Fibroblast of lung (primary cell): ENCODE results near the gene LIN37. TPM values are rescaled to one million over a fixed set of nuclear protein-coding genes. Genes with fewer than 3 reads are reported as not detected.
A peak's percentile ranks its signal among the peaks of the same experiment; 100 is the strongest.

Source experiments
- DNase-seq, 2 donors: peaks; one replicate each; pipeline versions ENCODE4 v3.0.0 to v3.0.0-alpha.2; 2010; ENCODE audit warnings: low read depth in 2 of 2
- H2AFZ ChIP-seq: 2 replicates; pipeline ENCODE4 v1.5.1; 2012; ENCODE audit warnings: low read length, control low read depth, inconsistent platforms
- H3K27ac ChIP-seq: 2 replicates; pipeline ENCODE4 v1.5.1; 2011; ENCODE audit warnings: low read length, control low read depth; ENCODE audit not compliant: insufficient read depth
- H3K27me3 ChIP-seq: 2 replicates; pipeline ENCODE4 v1.5.1; 2011; ENCODE audit warnings: mild to moderate bottlenecking, low read length; ENCODE audit not compliant: control insufficient read depth, insufficient read depth
- H3K36me3 ChIP-seq: 2 replicates; pipeline ENCODE4 v1.5.1; 2011; ENCODE audit warnings: low read length; ENCODE audit not compliant: control insufficient read depth, insufficient read depth
- H3K4me1 ChIP-seq: 2 replicates; pipeline ENCODE4 v1.5.1; 2011; ENCODE audit warnings: low read length; ENCODE audit not compliant: control insufficient read depth, insufficient read depth; ENCODE audit errors: extremely low read depth
- H3K4me2 ChIP-seq: 2 replicates; pipeline ENCODE4 v1.5.1; 2011; ENCODE audit warnings: low read length, control low read depth; ENCODE audit not compliant: insufficient read depth; ENCODE audit errors: extremely low read depth
- H3K4me3 ChIP-seq, 4 experiments: fragments of 200-600 bp in 1 of 4; sonication (generic) in 1 of 4; replicated peaks in 1 of 4; 2 replicates each; pipeline ENCODE4 v1.5.1; 2011 to 2016; ENCODE audit warnings: low read length in 4 of 4, low read depth in 3 of 4, mild to moderate bottlenecking in 3 of 4, control low read depth in 2 of 4, inconsistent platforms in 1 of 4, mixed read lengths in 1 of 4; ENCODE audit not compliant: insufficient read depth in 1 of 4; ENCODE audit errors: control extremely low read depth in 1 of 4
- H3K79me2 ChIP-seq: 2 replicates; pipeline ENCODE4 v1.5.1; 2012; ENCODE audit warnings: mild to moderate bottlenecking, low read length, inconsistent platforms; ENCODE audit not compliant: control insufficient read depth, insufficient read depth
- H3K9ac ChIP-seq: 2 replicates; pipeline ENCODE4 v1.5.1; 2011; ENCODE audit warnings: mild to moderate bottlenecking, low read length, control low read depth; ENCODE audit not compliant: insufficient read depth
- H3K9me3 ChIP-seq: 2 replicates; pipeline ENCODE4 v1.5.1; 2012; ENCODE audit warnings: low read depth, low read length; ENCODE audit not compliant: control insufficient read depth, insufficient read depth
- H4K20me1 ChIP-seq: 2 replicates; pipeline ENCODE4 v1.5.1; 2011; ENCODE audit warnings: low read length; ENCODE audit not compliant: control insufficient read depth, insufficient read depth; ENCODE audit errors: extremely low read depth
- CTCF ChIP-seq, 2 donors: IDR thresholded peaks in 1 of 2; conservative IDR thresholded peaks in 1 of 2; 1 replicate in 1 of 2; 2 replicates in 1 of 2; pipeline ENCODE4 v1.5.1; 2011 to 2012; ENCODE audit warnings: low read length in 2 of 2, control low read depth in 1 of 2, inconsistent platforms in 1 of 2, low read depth in 1 of 2, mild to moderate bottlenecking in 1 of 2
- EZH2 ChIP-seq: IDR thresholded peaks from 2 replicates; pipeline ENCODE4 v1.5.1; 2012; ENCODE audit warnings: low read length, control low read depth, mild to moderate bottlenecking; ENCODE audit errors: missing control alignments
- polyA plus RNA-seq, 2 donors: library from polyadenylated mRNA; depleted of rRNA in 1 of 2; stranded (reverse) in 1 of 2; unstranded in 1 of 2; fragments of >200 nt; gene quantifications; 2 replicates each; pipeline ENCODE4 v1.2.1, GENCODE V29; 2011 to 2012; ENCODE audit warnings: missing spikeins in 1 of 2
- total RNA-seq: library from RNA; depleted of rRNA; stranded (reverse); fragments of >200 nt; gene quantifications from 2 replicates; pipeline ENCODE4 v1.2.1, GENCODE V29; 2014

LIN37 gene
- total and polyA plus RNA-seq, 2 donors (not counting 1 experiment from before 2014, with no cell fraction given): 6.4 to 10.3 TPM

GRCh38 chr19:35796645-35797542 lies 48.5 kb downstream of the LIN37 start:
- Histone ChIP-seq H3K4me3 (no peak overlapping the region), H3K36me3 (no peaks in the 10 kb centered on the region), H3K4me2 (no peak overlapping the region), H4K20me1 (no peaks in the 10 kb centered on the region), H3K9ac (no peak overlapping the region), H3K4me1 (peaks cover 3% of the 10 kb centered on the region), H3K27me3 (peaks cover 21% of the 10 kb centered on the region), H3K79me2 (no peaks in the 10 kb centered on the region), H3K9me3 (no peaks in the 10 kb centered on the region), H2AFZ (no peak overlapping the region), H3K27ac (no peak overlapping the region)
- no peak for DNase-seq
- TF ChIP-seq CTCF (conservative IDR thresholded peaks at IDR 0.05 in 1 of 2, IDR thresholded peaks at IDR 0.05 in 1 of 2; ENCODE audit: low read depth in 1 of 2, low read length in 2 of 2): no peak
- TF ChIP-seq EZH2: peak; percentile 39

GRCh38 chr19:35797663-35798062 lies 49.3 kb downstream of the LIN37 start:
- no peaks in the 10 kb centered on the region for H4K20me1 ChIP-seq
- peaks cover 3% of the 10 kb centered on the region for H3K4me1 ChIP-seq
- H3K9ac ChIP-seq: no peak overlapping the region
- no peak overlapping the region for H3K4me2 ChIP-seq
- no peak overlapping the region for H3K4me3 ChIP-seq
- no peaks in the 10 kb centered on the region for H3K9me3 ChIP-seq
- no peak overlapping the region for H2AFZ ChIP-seq
- TF ChIP-seq EZH2 (no peak), CTCF (conservative IDR thresholded peaks at IDR 0.05 in 1 of 2, IDR thresholded peaks at IDR 0.05 in 1 of 2; ENCODE audit: low read depth in 1 of 2, low read length in 2 of 2) (no peak)
- H3K27ac ChIP-seq: no peak overlapping the region
- DNase-seq: no peak
- H3K36me3 ChIP-seq: no peaks in the 10 kb centered on the region
- no peaks in the 10 kb centered on the region for H3K79me2 ChIP-seq
- peaks cover 21% of the 10 kb centered on the region for H3K27me3 ChIP-seq

- H3K9ac ChIP-seq: no peak overlapping the region
- no peaks in the 10 kb centered on the region for H3K9me3 ChIP-seq
- H4K20me1 ChIP-seq: no peaks in the 10 kb centered on the region
- no peak for TF ChIP-seq CTCF (conservative IDR thresholded peaks at IDR 0.05 in 1 of 2, IDR thresholded peaks at IDR 0.05 in 1 of 2; ENCODE audit: low read depth in 1 of 2, low read length in 2 of 2)
- no peaks in the 10 kb centered on the region for H3K4me1 ChIP-seq
- no peak overlapping the region for H3K4me3 ChIP-seq
- H2AFZ ChIP-seq: no peak overlapping the region
- no peak for DNase-seq
- peaks cover 13% of the 10 kb centered on the region for H3K27me3 ChIP-seq
- H3K27ac ChIP-seq: no peak overlapping the region
- no peak overlapping the region for H3K4me2 ChIP-seq
- H3K36me3 ChIP-seq: no peaks in the 10 kb centered on the region
- no peaks in the 10 kb centered on the region for H3K79me2 ChIP-seq
Observed at GRCh38 chr19:35801828-35802227, 53.5 kb downstream of the LIN37 start.

Other genes starting within 250 kb of the LIN37 start
- gene DMKN, start 234.9 kb upstream of the LIN37 start, total RNA-seq: 14.2 and 29.3 TPM in 2 replicates
- 2.1 and 2.8 TPM in 2 replicates for gene DMKN, start 234.9 kb upstream of the LIN37 start, polyA plus RNA-seq
- 4.1 and 9.0 TPM in 2 replicates for gene SBSN, start 220.3 kb upstream of the LIN37 start, total RNA-seq
- gene SBSN, start 220.3 kb upstream of the LIN37 start, polyA plus RNA-seq: 1.6 TPM in 2 replicates
- not detected in 2 replicates for gene GAPDHS, start 215.1 kb upstream of the LIN37 start, total RNA-seq
- gene GAPDHS, start 215.1 kb upstream of the LIN37 start, polyA plus RNA-seq: not detected in 2 replicates
- gene TMEM147, start 202.9 kb upstream of the LIN37 start, total RNA-seq: 79.6 and 95.3 TPM in 2 replicates
- gene TMEM147, start 202.9 kb upstream of the LIN37 start, polyA plus RNA-seq: 72.4 and 76.2 TPM in 2 replicates
- not detected in 2 replicates for gene ATP4A, start 184.9 kb upstream of the LIN37 start, total RNA-seq
- gene ATP4A, start 184.9 kb upstream of the LIN37 start, polyA plus RNA-seq: not detected in 2 replicates
- gene PMIS2, start 162.4 kb upstream of the LIN37 start, total RNA-seq: not detected in 2 replicates
- not detected in 2 replicates for gene PMIS2, start 162.4 kb upstream of the LIN37 start, polyA plus RNA-seq
- 3.9 and 4.0 TPM in 2 replicates for gene HAUS5, start 135.8 kb upstream of the LIN37 start, total RNA-seq
- gene HAUS5, start 135.8 kb upstream of the LIN37 start, polyA plus RNA-seq: 2.5 and 4.7 TPM in 2 replicates
- gene RBM42, start 119.5 kb upstream of the LIN37 start, total RNA-seq: 29.9 and 32.1 TPM in 2 replicates
- 32.9 and 43.0 TPM in 2 replicates for gene RBM42, start 119.5 kb upstream of the LIN37 start, polyA plus RNA-seq
- gene ETV2, start 106.8 kb upstream of the LIN37 start, total RNA-seq: 0.50 and 0.51 TPM in 2 replicates
- gene ETV2, start 106.8 kb upstream of the LIN37 start, polyA plus RNA-seq: 0.12 and 0.18 TPM in 2 replicates
- 194 and 279 TPM in 2 replicates for gene COX6B1, start 100.3 kb upstream of the LIN37 start, total RNA-seq
- 382 and 499 TPM in 2 replicates for gene COX6B1, start 100.3 kb upstream of the LIN37 start, polyA plus RNA-seq
- not detected in 2 replicates for gene UPK1A, start 82.1 kb upstream of the LIN37 start, total RNA-seq
- gene UPK1A, start 82.1 kb upstream of the LIN37 start, polyA plus RNA-seq: 0.06 and 0.27 TPM in 2 replicates
- not detected in 2 replicates for gene ZBTB32, start 44.0 kb upstream of the LIN37 start, total RNA-seq
- gene ZBTB32, start 44.0 kb upstream of the LIN37 start, polyA plus RNA-seq: not detected in 2 replicates
- 3.9 and 5.4 TPM in 2 replicates for gene KMT2B, start 30.6 kb upstream of the LIN37 start, total RNA-seq
- gene KMT2B, start 30.6 kb upstream of the LIN37 start, polyA plus RNA-seq: 7.4 and 12.5 TPM in 2 replicates
- 0.17 and 0.51 TPM in 2 replicates for gene IGFLR1, start 6.1 kb upstream of the LIN37 start, total RNA-seq
- gene IGFLR1, start 6.1 kb upstream of the LIN37 start, polyA plus RNA-seq: 0.75 and 2.1 TPM in 2 replicates
- 5.9 and 9.1 TPM in 2 replicates for gene U2AF1L4, start 3.2 kb upstream of the LIN37 start, total RNA-seq
- gene U2AF1L4, start 3.2 kb upstream of the LIN37 start, polyA plus RNA-seq: 11.9 and 13.8 TPM in 2 replicates
- 15.7 and 16.0 TPM in 2 replicates for gene PSENEN, start 2.9 kb upstream of the LIN37 start, total RNA-seq
- 31.4 and 35.5 TPM in 2 replicates for gene PSENEN, start 2.9 kb upstream of the LIN37 start, polyA plus RNA-seq
- gene HSPB6, start 8.5 kb downstream of the LIN37 start, total RNA-seq: 47.8 and 54.3 TPM in 2 replicates
- 53.1 and 71.0 TPM in 2 replicates for gene HSPB6, start 8.5 kb downstream of the LIN37 start, polyA plus RNA-seq
- gene PROSER3, start 9.6 kb downstream of the LIN37 start, total RNA-seq: 2.6 and 3.8 TPM in 2 replicates
- 8.1 and 12.9 TPM in 2 replicates for gene PROSER3, start 9.6 kb downstream of the LIN37 start, polyA plus RNA-seq
- 2.1 and 2.3 TPM in 2 replicates for gene ARHGAP33, start 27.0 kb downstream of the LIN37 start, total RNA-seq
- 0.58 and 1.7 TPM in 2 replicates for gene ARHGAP33, start 27.0 kb downstream of the LIN37 start, polyA plus RNA-seq
- gene PRODH2, start 64.3 kb downstream of the LIN37 start, total RNA-seq: not detected in 2 replicates
- gene PRODH2, start 64.3 kb downstream of the LIN37 start, polyA plus RNA-seq: not detected in 2 replicates
- not detected in 2 replicates for gene NPHS1, start 103.9 kb downstream of the LIN37 start, total RNA-seq
- not detected in 2 replicates for gene NPHS1, start 103.9 kb downstream of the LIN37 start, polyA plus RNA-seq
- under 0.01 TPM in 1 of 2 replicates, not detected in the other for gene KIRREL2, start 108.3 kb downstream of the LIN37 start, total RNA-seq
- gene KIRREL2, start 108.3 kb downstream of the LIN37 start, polyA plus RNA-seq: not detected in 2 replicates
- gene APLP1, start 120.0 kb downstream of the LIN37 start, total RNA-seq: 0.99 and 2.6 TPM in 2 replicates
- 3.7 and 4.1 TPM in 2 replicates for gene APLP1, start 120.0 kb downstream of the LIN37 start, polyA plus RNA-seq
- 2.3 and 2.6 TPM in 2 replicates for gene NFKBID, start 152.0 kb downstream of the LIN37 start, total RNA-seq
- gene NFKBID, start 152.0 kb downstream of the LIN37 start, polyA plus RNA-seq: 1.2 and 2.4 TPM in 2 replicates
- 1.0 and 2.0 TPM in 2 replicates for gene HCST, start 154.0 kb downstream of the LIN37 start, total RNA-seq
- gene HCST, start 154.0 kb downstream of the LIN37 start, polyA plus RNA-seq: 0.14 and 0.16 TPM in 2 replicates
- gene TYROBP, start 159.7 kb downstream of the LIN37 start, total RNA-seq: 0.26 TPM in 1 of 2 replicates, not detected in the other
- gene TYROBP, start 159.7 kb downstream of the LIN37 start, polyA plus RNA-seq: not detected in 2 replicates
- 2.6 and 3.1 TPM in 2 replicates for gene LRFN3, start 187.8 kb downstream of the LIN37 start, total RNA-seq
- gene LRFN3, start 187.8 kb downstream of the LIN37 start, polyA plus RNA-seq: 2.2 and 2.6 TPM in 2 replicates
- gene SDHAF1, start 246.6 kb downstream of the LIN37 start, total RNA-seq: 7.8 and 11.8 TPM in 2 replicates
- 5.6 and 6.4 TPM in 2 replicates for gene SDHAF1, start 246.6 kb downstream of the LIN37 start, polyA plus RNA-seq